Peyer's patch (tissue), 4 donors: Measurements from ENCODE around the gene ACAP2.

ENCODE experiments used
- POLR2A ChIP-seq, 2 donors: fragments of 450-650 bp; IDR thresholded peaks; one replicate each; pipeline ENCODE4 v1.5.1; 2017; ENCODE audit warnings: antibody characterized with exemption in 2 of 2, mild to moderate bottlenecking in 2 of 2, moderate library complexity in 2 of 2
- TF ChIP-seq, protein P1 (sequence below), 6 experiments: fragments of 450-650 bp in 4 of 6; fragments of 200-600 bp in 2 of 6; sonication (generic) in 1 of 6; IDR thresholded peaks; one replicate each; pipeline ENCODE4 v1.5.1; 2017 to 2019; ENCODE audit warnings: antibody characterized with exemption in 6 of 6, mild to moderate bottlenecking in 3 of 6, moderate library complexity in 1 of 6

DNA sequence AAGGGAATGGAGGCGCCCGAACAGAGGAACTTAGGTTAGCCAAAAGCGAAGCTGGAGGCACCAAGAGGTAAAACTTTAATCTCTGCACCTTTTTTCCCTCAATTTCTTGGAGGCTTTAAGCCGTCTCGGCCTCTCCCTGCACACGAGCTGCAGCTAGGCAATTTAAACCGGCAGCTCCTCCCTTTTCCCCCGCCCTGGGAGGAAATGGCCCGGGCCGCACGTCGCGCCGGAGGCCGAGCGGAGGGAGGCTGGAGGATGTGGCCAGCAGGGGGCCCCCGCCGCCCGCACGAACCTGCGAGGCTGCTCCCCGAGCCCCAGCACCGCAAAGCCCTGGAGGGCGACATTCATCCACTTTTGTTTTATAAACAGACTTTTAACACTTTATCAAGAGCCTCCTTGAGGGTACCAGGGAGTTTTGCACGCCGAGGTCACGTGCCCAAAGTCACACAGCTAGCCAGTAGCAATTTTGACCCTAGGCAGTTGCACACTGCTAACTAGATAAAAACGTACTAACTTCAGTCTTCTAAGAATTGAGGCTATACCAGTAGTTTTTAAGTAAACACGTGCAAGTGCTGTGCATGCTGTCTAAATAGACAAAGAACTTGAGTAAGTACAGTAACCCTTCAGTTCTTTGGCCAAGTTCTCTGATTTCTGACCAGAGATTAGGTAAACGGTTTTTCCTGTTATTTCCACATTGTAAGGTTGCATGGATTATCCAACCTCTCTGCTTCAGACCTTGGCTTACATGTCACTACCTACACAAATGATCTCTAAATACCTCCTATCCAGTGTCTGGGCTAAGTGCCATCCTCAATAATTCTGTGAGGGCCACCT lies 171.2 kb downstream of the ACAP2 start:
- TF ChIP-seq, protein P1, sequence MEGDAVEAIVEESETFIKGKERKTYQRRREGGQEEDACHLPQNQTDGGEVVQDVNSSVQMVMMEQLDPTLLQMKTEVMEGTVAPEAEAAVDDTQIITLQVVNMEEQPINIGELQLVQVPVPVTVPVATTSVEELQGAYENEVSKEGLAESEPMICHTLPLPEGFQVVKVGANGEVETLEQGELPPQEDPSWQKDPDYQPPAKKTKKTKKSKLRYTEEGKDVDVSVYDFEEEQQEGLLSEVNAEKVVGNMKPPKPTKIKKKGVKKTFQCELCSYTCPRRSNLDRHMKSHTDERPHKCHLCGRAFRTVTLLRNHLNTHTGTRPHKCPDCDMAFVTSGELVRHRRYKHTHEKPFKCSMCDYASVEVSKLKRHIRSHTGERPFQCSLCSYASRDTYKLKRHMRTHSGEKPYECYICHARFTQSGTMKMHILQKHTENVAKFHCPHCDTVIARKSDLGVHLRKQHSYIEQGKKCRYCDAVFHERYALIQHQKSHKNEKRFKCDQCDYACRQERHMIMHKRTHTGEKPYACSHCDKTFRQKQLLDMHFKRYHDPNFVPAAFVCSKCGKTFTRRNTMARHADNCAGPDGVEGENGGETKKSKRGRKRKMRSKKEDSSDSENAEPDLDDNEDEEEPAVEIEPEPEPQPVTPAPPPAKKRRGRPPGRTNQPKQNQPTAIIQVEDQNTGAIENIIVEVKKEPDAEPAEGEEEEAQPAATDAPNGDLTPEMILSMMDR (IDR thresholded peaks at IDR 0.05), result peak; percentile 88 to 99 (median 97)
- TF ChIP-seq POLR2A (IDR thresholded peaks at IDR 0.05), result peak in 1 of 2 donors; percentile 41
